ENCODE data around the gene ST3GAL4.

Gene ST3GAL4

DNA sequence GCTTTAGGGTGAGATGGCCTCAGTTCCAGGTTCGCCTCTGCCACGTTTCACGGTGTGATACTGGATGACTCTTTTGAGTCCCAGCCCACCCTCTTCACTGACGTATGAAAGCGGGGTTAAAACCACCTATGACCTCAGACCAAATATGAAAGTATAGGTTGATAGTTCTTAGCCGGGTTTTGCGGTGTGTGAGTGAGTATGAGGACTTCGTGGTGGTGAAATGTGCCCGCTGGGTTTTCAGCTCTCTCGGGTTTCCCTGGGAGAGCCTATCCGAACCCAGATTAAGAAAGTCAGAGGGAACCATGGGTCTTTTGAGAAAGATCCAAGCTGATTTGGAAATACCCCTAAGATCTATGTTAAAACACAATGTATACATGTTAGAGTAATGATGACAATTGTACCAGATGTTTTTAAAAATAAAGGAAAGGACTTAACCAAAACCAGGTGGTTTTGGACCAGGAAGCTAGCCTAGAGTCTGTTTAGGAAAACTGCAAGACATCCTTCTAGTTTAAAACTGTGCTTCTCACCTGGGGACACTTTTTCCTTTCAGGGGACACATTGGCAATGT, 25.8 kb upstream of the ST3GAL4 start:
- no peak for DNase-seq (ENCODE audit: low read depth, low spot score)

- DNase-seq (ENCODE audit: low read depth, low spot score), result no peak
Observed at GRCh38 chr11:126331286-126331685, 24.2 kb upstream of the ST3GAL4 start.

DNA sequence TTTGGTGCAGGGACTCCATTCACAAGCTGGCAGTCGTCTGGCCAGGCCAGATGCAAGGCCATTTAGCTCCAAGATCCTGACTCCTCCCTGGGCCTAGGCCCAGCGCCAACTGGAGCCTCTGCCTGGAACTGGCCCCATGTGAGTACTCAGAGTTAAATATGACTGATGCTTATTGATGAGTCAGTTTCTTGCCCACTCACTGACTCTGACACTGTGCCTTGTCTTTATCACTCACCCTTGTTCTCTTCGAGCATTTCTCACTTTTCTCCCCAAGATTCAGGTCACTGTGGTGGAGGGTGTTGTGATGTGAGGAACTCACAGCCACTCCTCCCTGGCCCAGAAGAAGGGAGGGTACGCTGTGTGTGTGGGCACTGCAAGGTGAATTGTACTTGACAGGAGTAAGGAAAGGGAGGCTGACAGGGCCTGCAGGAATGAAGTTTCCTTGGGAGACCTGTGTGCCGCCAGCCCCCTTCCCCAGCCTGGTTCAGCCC, 23.2 kb upstream of the ST3GAL4 start:
- no peak for DNase-seq (ENCODE audit: low read depth, low spot score)

DNA sequence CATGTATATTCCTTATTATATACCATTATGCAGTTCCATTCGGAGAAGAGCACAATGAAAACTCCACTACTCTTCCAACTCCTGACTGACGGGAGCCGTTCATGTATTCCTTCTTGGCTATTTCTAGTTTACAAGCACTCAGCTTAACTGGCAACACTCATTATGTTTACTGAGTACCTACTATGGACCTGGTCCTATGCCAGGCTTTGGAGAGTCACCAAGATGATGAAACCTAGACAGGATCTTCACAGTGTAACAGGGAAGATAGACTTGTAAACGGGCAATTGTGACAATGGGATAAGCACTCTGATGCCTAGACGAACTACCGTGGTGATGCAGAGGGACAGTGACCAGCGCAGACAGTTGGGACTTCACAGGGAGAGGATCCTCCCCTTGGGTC, 22.3 kb upstream of the ST3GAL4 start:
- no peak for DNase-seq (ENCODE audit: low read depth, low spot score)

DNA sequence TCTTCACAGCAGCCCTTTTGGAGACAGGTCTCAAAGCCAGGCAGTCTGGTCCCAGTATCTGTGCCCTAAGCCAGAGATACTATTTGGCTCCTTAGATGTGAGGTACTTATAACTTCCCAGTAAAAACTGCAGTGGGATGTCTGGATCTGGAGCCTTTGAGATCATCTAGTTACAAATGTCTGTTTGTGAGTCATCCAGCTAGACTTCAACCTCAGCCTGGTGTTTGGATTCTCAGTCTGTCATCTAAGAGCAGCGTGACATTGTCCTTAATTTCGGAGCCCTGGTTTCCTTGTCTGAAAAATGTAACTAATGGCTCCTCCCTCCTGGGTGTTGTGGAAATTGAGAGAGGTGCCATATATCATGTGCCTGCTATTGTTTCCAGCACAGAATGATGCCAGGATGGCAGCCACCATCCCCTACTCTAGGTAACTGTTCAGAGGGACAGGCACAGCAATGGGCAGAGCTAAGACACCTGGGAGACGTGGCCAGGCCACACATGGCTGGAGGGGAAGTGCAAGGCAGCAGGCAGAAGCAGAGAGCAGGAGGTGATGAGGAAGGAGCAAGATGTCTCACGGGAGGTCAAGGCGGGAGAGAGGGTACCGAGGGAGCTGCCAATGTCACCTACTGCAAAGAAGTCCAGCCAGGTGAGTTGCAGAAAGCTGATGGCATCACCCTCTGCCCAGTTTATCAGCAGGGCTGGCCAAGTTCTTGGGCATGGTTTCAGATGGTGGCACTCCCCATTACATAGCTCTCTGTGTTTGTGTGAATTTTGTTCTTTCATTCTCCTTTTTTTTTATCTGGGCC, 20.6 kb upstream of the ST3GAL4 start:
- no peak for DNase-seq (ENCODE audit: low read depth, low spot score)

GRCh38 chr11:126335463-126335760, 20.1 kb upstream of the ST3GAL4 start:
- no peak for DNase-seq (ENCODE audit: low read depth, low spot score)

DNA sequence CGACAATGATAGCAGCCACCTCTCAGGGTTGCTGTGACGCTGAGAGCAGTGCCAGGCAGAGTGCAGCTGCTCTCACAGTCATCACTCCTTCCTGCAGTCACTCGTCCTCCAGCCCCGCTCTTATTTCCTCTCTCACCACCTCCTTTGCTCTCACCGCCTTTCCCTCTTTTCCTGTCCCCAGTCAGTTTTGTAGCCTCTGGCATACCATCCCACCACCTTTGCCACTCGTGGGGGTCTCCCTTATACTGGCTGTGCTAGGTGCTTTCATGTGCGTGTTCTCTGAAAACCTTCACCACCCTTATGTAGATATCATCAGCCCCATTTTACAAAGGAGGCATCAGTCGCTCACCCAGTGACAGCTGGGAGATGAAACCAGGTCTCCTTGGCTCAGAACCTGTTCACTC, 19.3 kb upstream of the ST3GAL4 start:
- DNase-seq (ENCODE audit: low read depth, low spot score), result no peak

- DNase-seq (ENCODE audit: low read depth, low spot score), result no peak
Observed at GRCh38 chr11:126336671-126337101, 18.8 kb upstream of the ST3GAL4 start.

- no peak for DNase-seq (ENCODE audit: low read depth, low spot score)
Observed at GRCh38 chr11:126337126-126337473, 18.4 kb upstream of the ST3GAL4 start.

DNA sequence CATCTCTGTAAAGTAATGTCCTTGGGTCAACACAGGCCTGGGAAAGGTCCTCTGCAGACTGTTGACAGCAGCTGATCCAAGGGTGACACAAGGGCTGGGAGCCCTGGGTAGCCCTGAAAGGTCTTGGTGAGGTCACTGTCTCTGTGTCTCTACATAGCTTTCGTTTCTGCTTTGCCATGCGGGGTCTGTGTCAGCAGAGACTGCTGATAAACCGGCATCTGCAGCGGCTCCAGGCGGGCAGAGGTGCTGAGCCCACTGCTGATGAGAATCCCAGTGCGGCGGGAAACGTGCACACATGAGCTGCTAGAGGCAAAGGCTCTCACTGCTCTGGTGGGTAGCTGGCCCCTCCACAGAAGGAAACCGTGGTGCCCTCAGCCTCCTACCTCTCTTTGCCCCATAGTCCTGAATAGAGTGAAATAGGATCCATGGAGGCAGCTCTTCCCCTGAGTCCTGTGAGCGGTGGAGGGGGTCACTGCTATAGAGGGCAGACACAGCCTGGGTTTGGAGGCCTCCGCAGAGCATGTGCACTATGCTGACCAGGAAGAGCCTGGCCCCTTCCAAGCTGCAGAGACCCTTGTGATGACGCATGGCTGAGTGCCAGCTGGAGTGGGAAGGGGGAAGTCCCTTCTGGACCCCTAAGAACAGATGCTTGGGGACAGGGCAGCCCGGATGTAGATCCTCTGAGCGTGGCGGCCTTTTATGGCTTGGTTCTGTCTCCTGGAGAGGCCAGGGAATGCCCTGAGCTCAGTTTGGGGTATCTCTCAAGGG, 17.8 kb upstream of the ST3GAL4 start:
- DNase-seq (ENCODE audit: low read depth, low spot score), result no peak

DNA sequence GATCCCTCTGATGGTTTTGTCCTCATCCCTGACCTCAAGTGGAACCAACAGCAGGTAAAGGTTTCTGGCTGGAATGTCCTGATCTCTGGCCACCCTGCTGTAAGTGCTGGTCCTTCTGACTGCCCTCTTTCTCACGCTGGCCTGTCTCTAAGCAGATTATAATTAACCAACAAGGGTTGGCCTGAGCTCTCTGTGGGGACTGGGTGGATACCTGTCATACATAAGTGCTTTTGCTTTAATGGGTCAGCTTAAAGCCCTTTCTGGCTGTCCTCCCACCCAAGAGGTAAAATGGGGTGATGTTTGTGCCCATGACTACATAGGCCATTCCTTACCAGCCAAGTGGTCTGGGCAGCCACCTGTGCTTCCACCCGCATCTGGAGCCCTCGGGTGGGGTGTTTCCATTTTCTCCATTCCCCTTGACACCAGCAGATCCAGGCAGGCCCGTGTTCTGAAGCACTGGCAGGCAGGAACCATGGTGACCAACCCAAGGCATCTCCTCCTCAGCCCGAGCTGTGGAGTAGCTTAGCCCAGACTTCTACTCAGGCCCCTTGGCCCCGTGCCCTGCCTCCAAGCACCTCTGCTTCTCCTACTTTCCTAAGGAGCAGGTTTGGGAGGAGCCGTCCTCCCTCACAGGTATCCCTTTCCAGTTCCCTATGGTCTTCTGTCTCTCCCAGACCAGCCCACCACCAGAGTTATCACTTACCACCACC, 17.0 kb upstream of the ST3GAL4 start:
- DNase-seq (ENCODE audit: low read depth, low spot score), result no peak

- DNase-seq (ENCODE audit: low read depth, low spot score), result no peak
Observed at GRCh38 chr11:126339073-126339862, 16.2 kb upstream of the ST3GAL4 start.

GRCh38 chr11:126339863-126340434, 15.5 kb upstream of the ST3GAL4 start:
- no peak for DNase-seq (ENCODE audit: low read depth, low spot score)

DNA sequence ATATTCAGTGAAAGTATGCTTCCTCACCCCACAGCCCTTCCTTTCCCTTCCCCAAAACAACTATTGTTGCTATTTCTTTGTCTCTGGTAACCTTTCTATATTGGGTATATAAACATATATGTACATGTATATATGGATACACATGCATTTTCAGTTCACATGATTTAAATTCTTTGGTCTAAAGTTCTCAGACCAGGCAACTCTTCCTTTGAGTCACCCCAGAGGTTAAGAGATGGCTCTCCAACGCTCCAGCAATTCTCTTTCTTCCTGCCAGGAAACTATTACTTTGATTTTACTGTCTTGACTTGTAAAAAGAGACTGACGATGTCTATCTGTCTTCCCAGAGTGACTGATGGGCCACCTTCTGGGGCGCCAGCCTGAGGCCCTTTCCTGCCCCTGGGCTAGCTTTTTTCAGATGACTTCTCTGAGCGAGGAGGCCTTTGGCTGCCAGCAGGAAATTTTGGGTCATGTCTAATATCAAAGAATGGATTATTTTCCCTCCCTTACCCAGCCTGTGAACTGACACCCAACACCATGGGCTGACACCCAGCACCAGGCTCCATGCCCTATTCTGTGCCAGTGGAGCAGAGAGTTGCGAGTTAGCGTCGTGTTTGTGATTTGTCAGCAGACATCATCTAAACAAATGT, 14.4 kb upstream of the ST3GAL4 start:
- DNase-seq (ENCODE audit: low read depth, low spot score), result no peak

GRCh38 chr11:126341760-126342161, 13.7 kb upstream of the ST3GAL4 start:
- DNase-seq (ENCODE audit: low read depth, low spot score), result peak; percentile 60

GRCh38 chr11:126343051-126343450, 12.4 kb upstream of the ST3GAL4 start:
- DNase-seq (ENCODE audit: low read depth, low spot score), result no peak

GRCh38 chr11:126344141-126345080, 11.1 kb upstream of the ST3GAL4 start:
- no peak for DNase-seq (ENCODE audit: low read depth, low spot score)

DNA sequence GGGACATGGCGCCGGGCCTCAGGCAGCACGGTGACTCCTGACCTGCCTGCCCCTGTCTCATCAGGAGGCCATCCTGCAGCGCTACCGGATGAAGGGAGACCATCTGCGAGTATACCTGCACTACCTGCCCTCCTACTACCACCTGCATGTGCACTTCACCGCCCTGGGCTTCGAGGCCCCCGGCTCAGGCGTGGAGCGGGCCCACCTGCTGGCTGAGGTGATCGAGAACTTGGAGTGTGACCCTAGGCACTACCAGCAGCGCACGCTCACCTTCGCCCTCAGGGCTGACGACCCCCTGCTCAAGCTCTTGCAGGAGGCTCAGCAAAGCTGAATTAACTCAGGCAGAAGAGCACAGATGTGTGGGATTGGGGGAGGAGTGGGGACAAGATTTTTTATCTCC, 10.2 kb upstream of the ST3GAL4 start:
- no peak for DNase-seq (ENCODE audit: low read depth, low spot score)
